GM23248 (cell line): ENCODE results near the gene JKAMP.

Experiments
- EZH2 ChIP-seq: fragments of 200-600 bp; sonication (generic); IDR thresholded peaks from 2 replicates; pipeline ENCODE4 v1.6.1; 2018; ENCODE audit warnings: antibody characterized with exemption, mild to moderate bottlenecking; ENCODE audit not compliant: insufficient read depth, poor library complexity, severe bottlenecking
- EZH2phosphoT487 ChIP-seq: fragments of 200-600 bp; sonication (generic); IDR thresholded peaks from 2 replicates; pipeline ENCODE4 v1.6.1; 2018; ENCODE audit warnings: antibody characterized with exemption, moderate library complexity, mild to moderate bottlenecking, low read depth; ENCODE audit not compliant: insufficient read depth

DNA sequence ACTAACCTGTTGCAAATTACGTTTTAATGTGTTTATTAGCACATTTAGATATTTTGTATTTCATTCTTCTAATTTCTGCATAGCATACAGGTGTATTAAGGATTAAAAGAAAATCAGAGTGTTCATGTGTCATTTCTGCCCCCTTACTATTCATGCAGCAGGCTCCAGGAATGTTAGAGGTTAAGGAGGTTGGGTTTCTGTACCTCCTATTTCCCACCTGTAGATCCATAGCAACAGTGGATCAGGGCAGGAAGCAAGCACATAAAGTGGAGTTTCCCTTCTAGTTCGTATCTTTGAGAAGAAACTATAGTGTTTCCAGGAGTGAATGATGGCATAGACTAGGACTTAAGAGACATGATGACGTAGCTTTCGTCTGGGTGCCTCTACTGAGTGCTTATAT, 18.9 kb downstream of the JKAMP start:
- TF ChIP-seq EZH2phosphoT487: no peak
- TF ChIP-seq EZH2: no peak
